ENCODE data around the gene AGMAT.

Gene AGMAT

GRCh38 chr1:15584489-15585363 lies at the start of gene AGMAT:
TSS of gene AGMAT (minus strand) at chr1:15585051. CDS start at chr1:15584967, 84 bp downstream.
- ATAC-seq: peak; percentile 83 to 84

- no peak for ATAC-seq
These were observed 49.0 kb upstream of the AGMAT start for GRCh38 chr1:15633756-15634420.

GRCh38 chr1:15628003-15628402 lies 43.2 kb upstream of the AGMAT start:
- no peak for ATAC-seq

- ATAC-seq: peak; percentile 53 to 84
These were observed 42.6 kb upstream of the AGMAT start for GRCh38 chr1:15627343-15627988.

- no peak for ATAC-seq
These were observed 41.6 kb upstream of the AGMAT start for GRCh38 chr1:15626269-15626950.

GRCh38 chr1:15625056-15625917 lies 40.4 kb upstream of the AGMAT start:
- no peak for ATAC-seq

- no peak for ATAC-seq
These were observed 39.4 kb upstream of the AGMAT start for GRCh38 chr1:15624133-15624714.

GRCh38 chr1:15623435-15623834 lies 38.6 kb upstream of the AGMAT start:
- no peak for ATAC-seq

- ATAC-seq: no peak
These were observed 38.0 kb upstream of the AGMAT start for GRCh38 chr1:15622712-15623373.

- ATAC-seq: no peak
These were observed 37.1 kb upstream of the AGMAT start for GRCh38 chr1:15621975-15622374.

- ATAC-seq: no peak
These were observed 36.2 kb upstream of the AGMAT start for GRCh38 chr1:15620902-15621682.

GRCh38 chr1:15620155-15620545 lies 35.3 kb upstream of the AGMAT start:
- ATAC-seq: no peak

- ATAC-seq: peak in 1 of 2 donors; percentile 11
These were observed 34.0 kb upstream of the AGMAT start for GRCh38 chr1:15618655-15619525.

GRCh38 chr1:15618077-15618654 lies 33.3 kb upstream of the AGMAT start:
- no peak for ATAC-seq

- ATAC-seq: peak; percentile 91
These were observed 32.6 kb upstream of the AGMAT start, which contains the start of gene DDI2 for GRCh38 chr1:15617173-15618076. TSS of gene DDI2 (plus strand) at chr1:15617458. CDS start at chr1:15617671, 213 bp downstream.

GRCh38 chr1:15616373-15617172 lies 31.7 kb upstream of the AGMAT start:
- ATAC-seq: peak; percentile 6 to 8

GRCh38 chr1:15610167-15610566 lies 25.3 kb upstream of the AGMAT start:
- no peak for ATAC-seq
